Activated CD4-positive, CD25-positive, alpha-beta regulatory T cell treated with anti-CD3 and anti-CD28 coated beads, Interleukin-2, amount 50 U/mL, for 72 hours (primary cell): ENCODE data around the gene ARFGEF2.

Experiments used
- DNase-seq: peaks from one replicate; pipeline ENCODE4 v3.0.0; 2021

ARFGEF2 gene

GRCh38 chr20:48899881-48900280 lies 21.6 kb upstream of the ARFGEF2 start:
- no peak for DNase-seq

- DNase-seq: no peak
Measured at GRCh38 chr20:48901326-48901725, 20.2 kb upstream of the ARFGEF2 start.

GRCh38 chr20:48903705-48904104 lies 17.8 kb upstream of the ARFGEF2 start:
- no peak for DNase-seq

- DNase-seq: peak; percentile 72
Measured at GRCh38 chr20:48904566-48905296, 16.8 kb upstream of the ARFGEF2 start.

GRCh38 chr20:48905297-48905647 lies 16.2 kb upstream of the ARFGEF2 start:
- no peak for DNase-seq

- DNase-seq: no peak
Measured at GRCh38 chr20:48906221-48906877, 15.2 kb upstream of the ARFGEF2 start.

GRCh38 chr20:48908656-48909319 lies 12.7 kb upstream of the ARFGEF2 start:
- no peak for DNase-seq

- no peak for DNase-seq
Measured at GRCh38 chr20:48909910-48910309, 11.6 kb upstream of the ARFGEF2 start.

- DNase-seq: no peak
Measured at GRCh38 chr20:48910347-48910781, 11.1 kb upstream of the ARFGEF2 start.

- DNase-seq: no peak
Measured at GRCh38 chr20:48912065-48912464, 9.4 kb upstream of the ARFGEF2 start.

GRCh38 chr20:48916699-48917098 lies 4.8 kb upstream of the ARFGEF2 start:
- DNase-seq: no peak

GRCh38 chr20:48919336-48919881 lies 2.1 kb upstream of the ARFGEF2 start:
- DNase-seq: no peak

- DNase-seq: no peak
Measured at GRCh38 chr20:48919882-48920526, 1.5 kb upstream of the ARFGEF2 start.

- DNase-seq: no peak
Measured at GRCh38 chr20:48920527-48921167, 864 bp upstream of the ARFGEF2 start.

- no peak for DNase-seq
Measured at GRCh38 chr20:48921883-48922820, 641 bp downstream of the ARFGEF2 start.

- no peak for DNase-seq
Measured at GRCh38 chr20:48923149-48923718, 1.7 kb downstream of the ARFGEF2 start.

GRCh38 chr20:48924756-48925109 lies 3.2 kb downstream of the ARFGEF2 start:
- DNase-seq: no peak

GRCh38 chr20:48926267-48926666 lies 4.8 kb downstream of the ARFGEF2 start:
- no peak for DNase-seq

GRCh38 chr20:48926821-48927220 lies 5.3 kb downstream of the ARFGEF2 start:
- DNase-seq: no peak

- no peak for DNase-seq
Measured at GRCh38 chr20:48928832-48929725, 7.6 kb downstream of the ARFGEF2 start.
